NCI-H1436 treated with DMSO at 0.1 percent for 48 hours (cell line): ENCODE results near the gene SOSTDC1.
"Not testable (repeated sequence)": the region's sequence is repeated elsewhere in the genome, so short reads cannot be mapped to it uniquely, and the experiment has no call there.

Experiments
- DNase-seq: peaks from one replicate; lab custom pipeline; 2025; lab: John Stamatoyannopoulos, UW

SOSTDC1 gene

DNA sequence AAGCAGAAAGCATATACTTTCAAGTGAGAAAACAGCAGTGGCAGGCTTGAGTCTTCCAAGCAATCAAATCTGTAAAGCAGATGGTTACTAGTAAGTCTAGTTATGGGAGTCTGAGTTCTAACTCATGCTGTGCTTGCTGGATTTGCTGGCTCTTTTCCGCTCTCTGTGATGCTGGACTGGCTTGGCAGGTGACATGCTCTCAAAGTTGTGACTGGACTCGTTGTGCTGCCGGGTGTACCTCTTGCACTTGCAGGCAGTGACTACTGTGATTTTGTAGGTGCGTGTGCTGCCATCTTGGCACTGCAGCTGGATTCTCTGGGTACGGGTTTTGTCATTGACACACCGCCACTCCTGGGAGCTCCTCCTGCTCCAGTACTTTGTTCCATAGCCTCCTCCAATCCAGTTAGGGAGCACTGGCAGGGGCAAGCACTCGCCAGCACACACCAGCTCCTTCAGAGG lies 3.1 kb downstream of the SOSTDC1 start:
- DNase-seq, result no peak

DNA sequence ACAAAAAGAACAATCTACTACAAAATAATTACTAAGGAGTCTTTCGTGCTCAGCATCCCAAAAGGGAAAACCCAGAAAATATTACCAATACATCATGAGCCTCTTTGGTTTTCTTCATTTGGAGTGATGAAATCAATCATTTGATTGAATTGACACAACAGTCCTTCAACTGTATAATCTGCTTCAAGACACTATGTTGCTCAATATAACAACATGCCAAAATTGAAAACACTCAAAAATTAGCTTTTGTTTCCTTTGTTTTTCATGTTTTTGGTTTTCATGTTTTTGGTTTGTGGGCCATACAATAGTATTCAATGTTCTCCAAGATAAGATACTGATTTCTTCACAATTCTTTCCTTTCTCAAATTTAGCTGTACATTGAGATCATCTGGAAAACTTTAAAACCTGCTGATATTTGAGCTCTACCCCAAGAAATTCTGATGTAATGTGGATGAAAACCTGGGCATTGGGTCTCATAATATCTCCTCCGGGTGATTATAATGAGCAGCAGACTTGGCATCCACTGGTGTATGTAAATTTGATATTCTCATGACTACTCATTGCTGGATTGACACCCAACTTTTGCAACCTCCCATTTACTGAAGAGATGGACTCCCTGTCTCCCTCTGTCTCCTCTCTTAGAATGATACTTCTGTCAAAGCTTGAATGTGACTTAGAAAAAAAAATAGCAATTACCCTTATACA lies 4.6 kb downstream of the SOSTDC1 start:
- no peak for DNase-seq

DNA sequence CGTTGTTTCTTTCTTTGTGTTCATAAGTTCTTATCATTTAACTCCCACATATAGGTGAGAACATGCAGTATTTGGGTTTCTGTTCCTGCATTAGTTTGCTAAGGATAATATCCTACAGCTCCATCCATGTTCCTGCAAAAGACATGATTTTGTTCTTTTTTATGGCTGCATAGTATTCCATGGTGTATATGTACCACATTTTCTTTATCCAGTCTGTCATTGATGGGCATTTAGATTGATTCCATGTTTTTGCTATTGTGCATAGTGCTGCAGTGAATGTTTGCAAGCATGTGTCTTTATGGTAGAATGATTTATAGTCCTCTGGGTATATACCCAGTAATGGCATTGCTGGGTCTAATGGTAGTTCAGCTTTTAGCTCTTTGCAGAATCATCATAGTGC lies 9.2 kb downstream of the SOSTDC1 start:
- DNase-seq, result not testable (repeated sequence)

DNA sequence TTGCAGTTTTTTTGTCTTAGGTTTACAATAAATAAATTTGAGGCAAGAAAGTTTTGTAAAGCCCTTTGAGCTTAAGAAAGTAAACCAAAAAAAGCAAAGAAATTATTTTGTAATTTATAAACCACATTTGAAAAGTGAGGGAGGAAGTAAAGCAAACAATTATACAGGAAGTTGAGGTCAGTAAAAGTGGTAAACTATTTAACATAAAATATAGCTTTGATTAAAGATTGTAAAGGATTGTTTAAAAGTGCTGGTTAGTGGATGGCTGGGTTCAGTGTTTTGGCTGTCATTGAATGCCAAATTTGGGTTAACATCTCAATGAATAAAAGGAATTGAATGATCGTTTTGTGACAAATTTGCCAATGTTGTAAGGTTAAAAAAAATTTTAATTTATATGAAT lies 9.9 kb downstream of the SOSTDC1 start:
- no peak for DNase-seq

DNA sequence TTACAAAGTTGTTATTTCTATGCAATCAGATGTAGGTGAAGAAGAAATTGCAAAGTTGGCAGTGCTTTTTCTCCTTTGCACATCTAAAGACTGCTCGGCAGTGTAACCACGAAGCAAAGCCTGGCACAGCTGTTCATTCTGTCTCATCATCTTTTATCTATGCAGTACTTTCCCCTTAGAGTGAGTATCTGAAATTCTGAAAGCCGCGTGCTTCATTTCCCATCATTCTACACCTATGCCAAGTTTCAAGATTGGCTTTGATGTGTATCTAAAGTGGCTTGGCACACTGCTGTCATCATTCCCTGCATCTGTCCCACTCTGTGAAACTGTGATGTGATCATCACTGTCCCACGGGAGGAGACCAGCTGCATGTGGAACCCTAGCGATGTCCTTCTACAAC lies 15.2 kb downstream of the SOSTDC1 start:
- no peak for DNase-seq

DNA sequence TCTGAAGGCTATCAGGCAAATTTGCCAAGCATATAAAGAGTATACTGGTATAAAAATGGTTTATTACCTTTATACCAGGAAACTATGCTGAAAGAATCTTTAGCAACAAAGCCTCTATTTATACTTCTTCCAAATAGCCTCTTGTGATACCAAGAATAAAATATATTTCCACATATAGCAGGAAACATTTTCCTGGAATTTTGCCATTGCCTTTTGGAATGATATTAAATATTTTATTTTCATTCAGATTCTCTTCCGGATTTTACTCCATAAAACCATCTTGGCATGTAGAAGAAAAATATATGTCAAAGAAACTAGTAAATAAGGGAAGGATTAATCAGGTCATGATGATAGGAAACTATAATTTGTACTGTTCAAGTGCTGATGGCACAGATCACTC lies 17.7 kb downstream of the SOSTDC1 start:
- DNase-seq, result no peak

DNA sequence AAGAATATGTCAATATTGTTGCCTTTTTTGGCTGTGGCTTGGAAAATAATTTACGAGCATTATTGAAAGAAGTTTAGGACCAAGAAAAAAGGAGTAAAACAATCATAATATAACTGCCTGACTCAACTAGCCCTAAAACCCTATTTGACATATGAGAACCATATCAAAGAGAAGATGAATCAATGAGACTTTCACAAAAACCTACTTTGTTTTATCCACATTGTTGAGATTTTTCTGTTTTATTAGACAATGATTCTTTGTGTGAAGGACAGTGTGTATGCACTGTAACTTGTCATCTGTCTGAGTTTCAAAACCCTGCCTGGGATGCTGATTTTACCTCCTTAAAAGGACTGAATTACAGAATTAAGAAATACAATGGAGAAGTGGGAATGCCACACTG lies 19.0 kb downstream of the SOSTDC1 start:
- no peak for DNase-seq

DNA sequence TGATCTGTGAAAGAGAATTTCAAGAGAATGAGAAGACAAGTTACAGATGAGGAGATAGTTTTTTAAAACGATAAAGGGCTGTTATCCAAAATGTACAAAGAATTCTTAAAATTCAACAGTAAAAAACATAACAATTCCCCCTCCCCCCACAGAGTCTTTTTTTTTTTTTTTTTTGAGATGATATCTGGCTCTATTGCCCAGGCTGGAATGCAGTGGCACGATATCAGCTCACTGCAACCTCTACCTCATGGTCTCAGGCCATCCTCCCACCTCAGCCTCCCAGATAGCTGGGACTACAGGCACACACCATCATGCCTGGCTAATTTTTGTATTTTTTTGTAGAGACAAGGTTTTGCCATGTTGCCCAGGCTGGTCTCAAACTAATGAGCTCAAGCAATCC lies 21.7 kb downstream of the SOSTDC1 start:
- not testable (repeated sequence) for DNase-seq

DNA sequence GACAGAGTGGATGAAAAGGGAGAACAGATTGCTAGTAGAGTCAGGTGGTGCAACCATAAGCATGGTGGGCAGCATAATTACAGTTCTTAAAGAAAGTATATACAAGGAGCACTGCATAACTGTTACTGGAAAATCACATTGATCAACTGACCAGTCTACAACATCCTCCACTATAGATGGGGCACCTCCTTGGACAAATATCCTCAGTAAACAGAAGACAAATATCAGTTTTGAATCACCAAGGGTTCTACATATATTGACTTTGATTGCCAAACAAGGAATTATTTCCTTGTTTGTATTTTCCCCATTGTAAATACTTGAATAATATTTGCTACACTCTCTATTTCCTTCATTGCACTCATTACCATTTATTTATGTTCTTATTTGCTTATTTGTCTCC lies 26.6 kb downstream of the SOSTDC1 start:
- no peak for DNase-seq

DNA sequence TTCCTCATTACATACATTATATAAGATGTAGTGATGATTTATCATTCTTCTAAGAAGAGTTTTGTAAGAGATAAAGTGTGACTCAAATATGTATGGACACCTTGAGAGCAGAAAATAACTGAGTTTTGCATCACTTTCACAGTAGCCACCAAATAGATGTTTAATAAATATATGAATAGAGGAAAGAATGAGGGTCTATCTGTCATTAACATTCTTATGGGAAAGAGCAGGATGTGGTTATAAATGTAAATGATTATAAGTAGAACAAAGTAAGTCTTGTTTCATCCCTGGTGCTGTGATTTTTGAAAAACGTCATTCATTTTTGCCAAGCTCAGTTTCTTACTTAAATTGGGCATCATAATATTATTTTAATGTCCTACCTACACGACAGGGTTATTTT lies 29.2 kb downstream of the SOSTDC1 start:
- DNase-seq, result no peak

DNA sequence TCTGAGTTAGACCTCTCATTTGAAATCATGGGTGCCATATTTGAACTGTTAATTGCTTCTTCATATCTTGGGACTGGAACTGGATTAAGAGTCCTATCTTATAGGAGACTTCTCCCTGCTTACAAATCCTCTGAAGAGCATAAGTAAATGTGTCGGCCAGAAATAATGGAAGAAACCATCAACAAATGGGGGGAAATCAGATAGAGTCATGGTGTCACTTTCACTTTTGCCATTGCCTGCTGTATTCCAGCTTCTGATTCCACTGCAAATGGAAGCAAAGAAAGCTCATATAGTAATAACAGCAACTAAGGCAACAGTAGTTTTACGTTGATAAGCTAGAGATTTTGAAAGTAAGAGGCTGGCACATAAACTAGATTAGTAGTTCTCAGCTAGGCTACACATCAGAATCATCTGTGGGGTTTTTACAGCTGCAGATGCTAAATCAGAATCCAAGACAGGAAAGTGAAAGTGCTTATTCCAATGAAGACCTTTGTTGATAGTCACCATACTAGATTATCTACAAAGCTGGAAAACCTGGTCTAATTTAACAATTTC lies 31.9 kb downstream of the SOSTDC1 start:
- DNase-seq, result no peak

DNA sequence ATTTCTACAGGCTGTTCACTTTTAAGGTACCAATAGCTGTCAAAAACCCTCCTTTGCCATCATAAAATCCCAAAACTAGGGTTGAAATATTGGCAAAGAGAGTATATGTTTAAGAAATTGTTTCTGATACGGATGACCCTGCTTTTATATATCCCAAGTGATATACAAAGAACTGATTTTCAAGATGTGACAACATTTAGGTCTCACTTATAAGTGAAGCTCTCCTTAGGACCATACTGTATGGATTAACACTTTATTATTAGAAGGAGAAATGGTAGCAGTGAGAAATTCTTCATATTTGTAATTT lies 33.2 kb downstream of the SOSTDC1 start:
- no peak for DNase-seq

DNA sequence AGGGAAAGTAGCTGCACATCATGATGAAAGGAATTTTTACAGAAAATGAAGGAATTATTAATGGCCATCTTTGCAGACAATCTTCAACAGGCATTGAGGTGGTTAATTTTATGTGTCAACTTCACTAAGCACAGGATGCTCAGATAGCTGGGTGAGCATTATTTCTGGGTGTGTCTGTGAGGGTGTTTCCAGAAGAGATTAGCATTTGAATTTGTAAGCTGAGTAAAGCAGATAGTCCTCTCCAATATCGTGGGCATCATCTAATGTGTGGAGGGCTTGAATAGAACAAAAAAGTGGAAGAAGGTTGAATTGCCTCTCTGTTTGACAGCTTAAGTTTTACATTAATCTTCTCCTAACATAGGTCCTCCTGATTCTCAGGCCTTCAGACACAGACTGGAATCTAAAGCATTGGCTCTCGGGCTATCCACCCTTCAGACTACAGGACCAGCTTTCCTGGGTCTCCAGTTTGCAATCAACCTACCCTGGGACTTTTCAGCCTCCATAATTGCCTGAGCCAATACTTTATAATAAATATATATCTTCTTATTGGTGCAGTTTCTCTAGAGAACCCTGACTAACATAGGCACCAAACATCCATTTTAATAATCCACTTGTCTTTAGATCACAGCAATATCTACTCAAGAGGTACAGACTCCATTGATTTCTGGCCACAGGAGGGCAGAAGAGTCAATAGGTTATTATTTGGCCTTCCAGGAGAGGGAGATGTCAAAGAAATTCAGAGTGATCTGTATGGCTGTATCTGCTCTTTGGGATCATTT lies 33.7 kb downstream of the SOSTDC1 start:
- DNase-seq, result no peak

DNA sequence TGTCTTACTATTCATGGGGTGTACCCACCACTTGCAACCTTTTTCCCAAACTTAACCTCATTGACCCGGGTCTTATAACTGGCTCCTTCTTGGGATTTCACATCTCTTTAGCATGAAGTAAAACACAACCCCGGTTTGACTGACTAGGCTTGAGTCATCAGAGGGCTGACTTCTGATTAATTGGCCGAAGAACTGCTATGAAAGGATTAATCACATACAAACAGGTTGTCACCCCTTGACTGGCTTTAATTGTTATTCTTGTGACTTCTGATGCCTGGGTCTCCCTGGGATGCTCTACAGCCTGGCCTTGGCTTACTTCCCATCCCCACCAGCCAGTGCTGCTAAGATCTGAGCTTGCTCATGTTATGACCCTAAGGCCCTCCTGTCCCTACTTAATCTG lies 35.4 kb downstream of the SOSTDC1 start:
- no peak for DNase-seq

DNA sequence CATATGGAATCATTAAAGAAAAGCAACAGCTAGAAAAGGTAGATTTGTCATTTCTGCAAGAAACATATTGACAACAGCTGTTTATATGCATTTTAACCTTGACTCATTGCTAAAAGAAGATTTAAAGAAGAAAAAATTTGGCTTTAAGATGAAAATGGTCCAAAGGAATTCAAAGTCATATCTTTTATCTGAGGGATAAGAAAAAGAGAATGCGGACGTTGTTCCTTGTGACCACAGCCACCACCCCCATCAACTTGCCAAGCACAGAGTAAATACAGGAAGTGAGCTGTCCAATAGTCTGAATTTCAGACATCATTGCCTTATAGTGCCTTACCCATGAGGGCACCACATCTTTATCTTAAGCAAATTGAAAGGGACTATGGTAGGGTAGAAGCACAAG lies 36.9 kb downstream of the SOSTDC1 start:
- no peak for DNase-seq

DNA sequence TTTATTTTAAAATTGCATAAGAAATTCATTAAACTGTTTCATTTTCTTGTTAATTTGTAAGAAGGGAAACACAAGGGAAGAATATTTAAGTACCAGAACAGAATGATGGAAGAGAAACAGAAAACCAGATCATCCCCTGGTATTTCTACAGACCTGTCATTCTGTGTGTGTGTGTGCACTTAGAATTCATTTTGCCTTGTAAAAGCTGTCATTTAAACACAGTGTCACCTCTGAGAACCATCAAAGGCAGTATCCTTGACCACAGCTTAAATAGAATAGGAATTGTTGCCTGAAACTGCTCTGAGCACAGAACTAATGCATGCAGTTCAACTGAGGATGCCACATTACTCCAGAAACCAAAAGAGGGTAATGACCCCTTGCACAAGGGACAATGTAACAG lies 37.4 kb downstream of the SOSTDC1 start:
- no peak for DNase-seq

DNA sequence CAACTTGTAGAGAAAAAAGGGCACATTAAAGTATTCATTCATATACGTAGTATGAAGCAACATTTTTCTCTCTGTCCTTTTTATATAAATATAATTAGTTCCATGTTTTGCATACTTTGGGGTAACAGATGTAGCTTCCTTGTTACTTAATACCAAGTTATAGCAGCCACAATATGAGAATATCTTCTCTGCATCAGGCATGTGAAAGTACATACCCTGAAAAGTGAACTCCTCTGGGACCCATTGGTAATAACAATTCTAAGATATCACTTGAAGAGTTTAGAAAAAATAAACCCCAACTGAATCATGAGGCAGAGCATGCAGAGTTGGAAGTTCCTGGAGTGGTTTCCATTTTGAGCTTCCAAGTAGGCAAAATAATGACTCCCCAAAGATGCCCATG lies 41.8 kb downstream of the SOSTDC1 start:
- DNase-seq, result no peak

DNA sequence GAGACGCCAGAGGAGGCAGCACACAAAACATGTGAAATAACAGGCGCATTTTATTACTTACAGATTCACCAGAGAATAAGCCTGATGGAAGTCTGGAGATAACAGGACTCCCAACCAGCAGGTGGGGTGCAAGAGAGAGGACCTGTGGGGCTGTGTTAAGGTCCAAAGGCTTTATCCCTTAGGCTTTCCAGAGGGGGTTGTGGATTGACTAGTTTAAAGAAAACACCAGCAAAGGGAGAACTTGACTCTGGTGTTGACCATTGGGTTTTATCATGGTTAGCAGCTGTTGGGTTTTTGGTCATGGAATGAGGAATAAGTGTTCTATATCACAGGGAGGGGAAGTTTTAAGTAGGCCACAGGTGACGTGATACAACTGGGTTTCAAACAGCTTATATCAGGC lies 42.6 kb downstream of the SOSTDC1 start:
- no peak for DNase-seq

DNA sequence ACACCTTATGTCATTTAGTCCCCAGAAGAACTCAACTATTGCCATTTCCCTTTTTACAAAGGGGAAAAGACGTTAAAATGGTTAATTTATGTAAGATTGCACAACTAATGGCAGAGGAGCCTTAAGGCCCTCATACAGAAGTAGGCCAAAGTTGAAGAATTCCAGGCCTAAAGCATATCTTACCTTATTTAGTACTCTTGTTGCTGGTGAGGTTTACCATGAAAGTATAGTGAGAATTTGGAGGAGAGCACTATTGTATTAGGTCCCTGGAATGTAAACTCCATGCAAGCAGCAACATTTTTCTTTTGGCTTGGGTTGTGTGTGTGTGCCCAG lies 43.5 kb downstream of the SOSTDC1 start:
- no peak for DNase-seq

DNA sequence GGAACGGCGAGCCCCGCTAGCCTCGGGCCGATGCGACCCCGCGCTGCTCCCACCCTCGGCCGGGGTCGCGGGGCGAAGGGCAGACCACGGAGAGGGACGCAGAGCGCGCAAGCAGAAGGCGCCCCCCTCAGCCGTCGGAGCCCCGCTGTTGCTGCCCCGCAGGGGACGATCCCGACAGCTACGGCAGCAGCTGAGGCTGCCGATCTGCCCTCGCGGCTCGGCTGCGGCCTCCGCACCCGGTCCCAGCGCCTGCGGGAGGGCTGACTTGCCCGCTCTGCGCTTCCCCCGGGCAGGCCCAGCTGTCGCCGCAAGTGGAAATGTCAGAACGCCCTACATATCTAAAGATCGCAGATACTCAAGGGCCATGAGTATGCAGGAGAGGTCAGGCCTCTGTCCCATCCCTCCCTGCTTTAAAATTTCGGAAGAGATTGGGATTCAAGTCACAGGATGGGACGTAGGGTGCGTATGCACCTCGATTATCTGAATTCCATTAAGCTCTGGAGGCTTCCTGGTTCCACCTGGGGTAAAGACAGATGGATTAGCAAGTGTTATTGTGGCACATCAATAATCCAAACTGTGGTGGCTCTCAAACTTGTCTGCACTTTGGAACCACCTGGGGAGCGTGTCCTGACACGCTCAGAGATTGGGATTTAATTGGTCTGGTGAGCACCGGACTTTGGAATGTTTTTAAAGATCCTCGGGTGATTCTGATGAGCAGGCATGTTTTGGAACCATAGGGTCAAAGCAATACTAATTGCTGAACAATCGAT lies 44.0 kb downstream of the SOSTDC1 start, which contains the start of gene CRPPA:
Gene CRPPA (minus strand): TSS at position 206 of the 770 bp plus-strand sequence. CDS start 216 bp downstream, outside the sequence.
- DNase-seq, result no peak

DNA sequence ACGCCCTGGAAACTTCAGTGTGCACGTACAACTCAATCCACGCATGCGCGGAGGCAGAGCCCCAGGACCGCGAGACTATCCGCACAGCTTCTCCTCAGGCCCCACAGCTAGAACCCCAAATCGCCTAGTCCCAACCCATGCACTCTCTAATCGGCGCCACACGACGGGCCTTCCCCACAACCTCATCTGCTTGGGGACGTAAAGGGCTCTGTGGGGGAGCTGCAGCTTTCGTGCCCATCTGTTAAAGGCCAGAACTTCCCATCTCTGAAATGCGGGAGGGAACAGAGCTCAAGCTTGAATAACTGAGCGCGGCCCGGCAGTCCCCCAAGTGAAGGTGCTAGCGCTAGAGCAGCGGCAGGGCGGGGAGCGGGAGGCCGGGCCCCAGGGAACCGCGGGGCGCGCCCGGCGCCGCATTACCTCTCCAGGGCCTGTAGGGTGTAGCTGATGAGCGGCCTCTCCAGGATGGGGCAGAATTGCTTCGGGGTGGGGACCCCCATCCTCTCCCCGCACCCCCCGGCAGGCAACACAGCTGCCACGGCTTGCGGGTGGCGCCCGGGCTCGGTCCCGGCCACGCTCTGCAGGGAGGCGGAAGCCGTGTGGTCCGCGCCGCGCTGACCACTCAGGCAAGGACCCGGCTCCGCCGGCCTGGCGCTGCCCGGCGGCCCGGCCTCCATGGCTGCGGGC lies 44.7 kb downstream of the SOSTDC1 start:
- DNase-seq, result peak; percentile 76

DNA sequence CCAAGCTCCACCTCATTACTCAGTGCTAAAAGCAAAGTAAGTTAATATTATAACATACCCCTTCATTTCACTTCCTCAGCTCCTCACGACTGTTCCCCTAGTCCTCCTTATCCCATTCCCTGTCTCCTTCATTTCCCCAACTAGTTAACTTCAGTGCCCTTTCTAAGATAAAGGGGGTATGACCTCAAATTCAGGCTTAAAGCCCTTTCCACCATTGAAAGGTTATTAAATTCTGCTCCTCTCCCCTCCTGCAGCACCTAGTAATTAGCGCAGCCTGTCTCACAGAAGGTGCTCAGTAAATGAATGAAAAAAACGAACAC lies 45.2 kb downstream of the SOSTDC1 start:
- no peak for DNase-seq
